D721Med (cell line): Measurements from ENCODE around the gene NAXD.

Experiments used
- DNase-seq: peaks from one replicate; pipeline ENCODE4 v3.0.0; 2011; ENCODE audit warnings: low spot score; ENCODE audit not compliant: insufficient read length
- FAIRE-seq: peaks from 2 replicates; lab custom pipeline; 2011; peaks lifted over from hg19 to GRCh38; lab: Jason Lieb, UNC
- CTCF ChIP-seq: IDR thresholded peaks from 2 replicates; pipeline ENCODE4 v1.5.1; 2012; ENCODE audit warnings: mild to moderate bottlenecking, control low read depth; ENCODE audit not compliant: insufficient read depth; ENCODE audit errors: missing control alignments

Gene NAXD

GRCh38 chr13:110643768-110644421, 28.6 kb downstream of the NAXD start:
- TF ChIP-seq CTCF: no peak
- no peak for FAIRE-seq
- DNase-seq: no peak

- DNase-seq (no peak), FAIRE-seq (no peak)
- TF ChIP-seq CTCF: no peak
Observed at GRCh38 chr13:110644892-110645521, 29.7 kb downstream of the NAXD start.

- FAIRE-seq (no peak), DNase-seq (no peak)
- TF ChIP-seq CTCF: no peak
Observed at GRCh38 chr13:110645750-110646149, 30.4 kb downstream of the NAXD start.

GRCh38 chr13:110646442-110647364, 31.4 kb downstream of the NAXD start:
- no peak for TF ChIP-seq CTCF
- no peak for FAIRE-seq
- DNase-seq: no peak

- no peak for TF ChIP-seq CTCF
- FAIRE-seq: no peak
Observed at GRCh38 chr13:110647365-110647737, 32.0 kb downstream of the NAXD start.

GRCh38 chr13:110648146-110648819, 32.9 kb downstream of the NAXD start:
- FAIRE-seq (no peak), DNase-seq (no peak)
- no peak for TF ChIP-seq CTCF

More at GRCh38 chr13:110647365-110647737, 32.0 kb downstream of the NAXD start:
- no peak for DNase-seq
